HCT116 (cell line): ENCODE results near the gene SECTM1.

Experiments
- CBX3 ChIP-seq: IDR thresholded peaks from 2 replicates; pipeline ENCODE4 v1.6.1; 2012; ENCODE audit warnings: low read depth
- CEBPB ChIP-seq: IDR thresholded peaks from 2 replicates; pipeline ENCODE4 v1.6.1; 2012; ENCODE audit warnings: low read depth
- EZH2 ChIP-seq: fragments of 200-600 bp; sonication (generic); IDR thresholded peaks from 2 replicates; pipeline ENCODE4 v1.6.1; 2017; ENCODE audit warnings: antibody characterized with exemption, mixed run types
- JUND ChIP-seq: IDR thresholded peaks from 2 replicates; pipeline ENCODE4 v1.6.1; 2012
- POLR2A ChIP-seq: IDR thresholded peaks from 2 replicates; pipeline ENCODE4 v1.7.0; 2011; ENCODE audit warnings: borderline replicate concordance; ENCODE audit not compliant: insufficient read depth, insufficient read length; ENCODE audit errors: extremely low read depth
- POLR2AphosphoS5 ChIP-seq: IDR thresholded peaks from 2 replicates; pipeline ENCODE4 v1.6.1; 2011; ENCODE audit warnings: mild to moderate bottlenecking, low read depth, low read length, moderate library complexity
- RAD21 ChIP-seq: IDR thresholded peaks from 2 replicates; pipeline ENCODE4 v1.6.1; 2012; ENCODE audit warnings: low read depth, mild to moderate bottlenecking
- SIN3A ChIP-seq: IDR thresholded peaks from 2 replicates; pipeline ENCODE4 v1.6.1; 2012; ENCODE audit warnings: low read depth
- YY1 ChIP-seq: IDR thresholded peaks from 2 replicates; pipeline ENCODE4 v1.6.1; 2011; ENCODE audit warnings: low read length, low read depth, moderate library complexity, mild to moderate bottlenecking; ENCODE audit not compliant: insufficient replicate concordance; ENCODE audit errors: extremely low read depth
- ZNF274 ChIP-seq: fragments of 200-500 bp; sonication (Bioruptor generic); IDR thresholded peaks from 2 replicates; pipeline ENCODE4 v1.6.1; 2014; ENCODE audit warnings: mild to moderate bottlenecking, low read depth, low read length, inconsistent platforms
- TF ChIP-seq, protein P1 (sequence below), 3 experiments: fragments of 200-600 bp in 1 of 3; sonication (generic) in 1 of 3; IDR thresholded peaks in 2 of 3; conservative IDR thresholded peaks in 1 of 3; 2 replicates each; pipeline ENCODE4 v1.5.1; 2012 to 2017; ENCODE audit warnings: low read depth in 2 of 3, low read length in 2 of 3, antibody characterized with exemption in 1 of 3, borderline replicate concordance in 1 of 3, control low read depth in 1 of 3, mild to moderate bottlenecking in 1 of 3, mixed read lengths in 1 of 3, mixed run types in 1 of 3, moderate library complexity in 1 of 3; ENCODE audit not compliant: insufficient read depth in 1 of 3
- TF ChIP-seq, protein P2 (sequence below): IDR thresholded peaks from 2 replicates; pipeline ENCODE4 v1.6.1; 2012
- TF ChIP-seq, protein P3 (sequence below): IDR thresholded peaks from 2 replicates; pipeline ENCODE4 v1.6.1; 2012; ENCODE audit warnings: low read depth

DNA sequence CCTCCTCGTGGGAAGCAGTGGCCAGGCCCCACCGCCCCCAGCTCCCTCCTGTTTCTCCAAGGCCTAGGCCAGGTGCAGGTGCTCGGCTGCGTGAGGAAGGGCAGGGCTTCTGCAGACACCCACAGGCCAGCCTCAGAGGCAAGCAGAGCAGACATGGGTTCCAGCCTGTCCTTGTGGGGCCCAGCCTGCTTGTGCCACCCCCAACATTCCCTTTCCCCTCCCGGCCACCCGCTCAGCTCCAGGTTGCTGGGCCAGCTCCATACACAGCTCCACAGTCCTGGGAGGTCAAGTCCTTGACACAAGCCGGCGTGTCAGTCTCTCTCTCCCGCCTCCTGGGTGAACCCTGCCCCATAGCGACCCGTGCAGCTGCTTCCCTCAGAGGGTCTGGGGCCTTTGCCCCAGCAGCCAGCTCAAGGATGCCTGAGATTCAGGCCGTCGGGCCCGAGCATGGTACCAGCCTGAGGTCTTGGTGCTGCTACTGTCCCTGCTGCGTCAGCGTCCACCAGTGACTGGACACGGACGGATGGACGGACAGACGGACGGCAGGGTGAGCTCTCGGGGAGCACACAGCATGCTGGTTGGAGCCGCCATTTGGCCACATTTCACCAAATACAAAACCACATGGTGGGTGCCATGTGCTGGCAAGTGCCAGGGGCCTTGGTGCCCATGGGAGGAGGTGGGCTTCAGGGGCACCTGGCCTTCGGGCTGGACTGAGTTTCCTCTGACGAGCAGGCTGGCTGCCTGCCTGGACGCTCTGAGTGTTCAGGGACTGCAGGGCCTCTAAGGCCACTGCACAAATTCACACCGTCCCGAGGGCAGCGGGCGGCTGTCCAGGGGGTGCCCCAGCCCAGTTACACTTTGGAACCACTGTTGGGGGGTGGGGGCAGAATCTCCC is 8.0 kb downstream of the SECTM1 start:
- TF ChIP-seq, protein P1, sequence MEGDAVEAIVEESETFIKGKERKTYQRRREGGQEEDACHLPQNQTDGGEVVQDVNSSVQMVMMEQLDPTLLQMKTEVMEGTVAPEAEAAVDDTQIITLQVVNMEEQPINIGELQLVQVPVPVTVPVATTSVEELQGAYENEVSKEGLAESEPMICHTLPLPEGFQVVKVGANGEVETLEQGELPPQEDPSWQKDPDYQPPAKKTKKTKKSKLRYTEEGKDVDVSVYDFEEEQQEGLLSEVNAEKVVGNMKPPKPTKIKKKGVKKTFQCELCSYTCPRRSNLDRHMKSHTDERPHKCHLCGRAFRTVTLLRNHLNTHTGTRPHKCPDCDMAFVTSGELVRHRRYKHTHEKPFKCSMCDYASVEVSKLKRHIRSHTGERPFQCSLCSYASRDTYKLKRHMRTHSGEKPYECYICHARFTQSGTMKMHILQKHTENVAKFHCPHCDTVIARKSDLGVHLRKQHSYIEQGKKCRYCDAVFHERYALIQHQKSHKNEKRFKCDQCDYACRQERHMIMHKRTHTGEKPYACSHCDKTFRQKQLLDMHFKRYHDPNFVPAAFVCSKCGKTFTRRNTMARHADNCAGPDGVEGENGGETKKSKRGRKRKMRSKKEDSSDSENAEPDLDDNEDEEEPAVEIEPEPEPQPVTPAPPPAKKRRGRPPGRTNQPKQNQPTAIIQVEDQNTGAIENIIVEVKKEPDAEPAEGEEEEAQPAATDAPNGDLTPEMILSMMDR (IDR thresholded peaks at IDR 0.05 in 2 of 3, conservative IDR thresholded peaks at IDR 0.05 in 1 of 3; ENCODE audit: borderline replicate concordance in 1 of 3, insufficient read depth in 1 of 3, low read depth in 2 of 3, low read length in 2 of 3), result no peak
- TF ChIP-seq ZNF274, result no peak
- no peak for TF ChIP-seq POLR2AphosphoS5
- TF ChIP-seq EZH2, result no peak
- TF ChIP-seq CEBPB, result no peak
- no peak for TF ChIP-seq YY1
- TF ChIP-seq, protein P2, sequence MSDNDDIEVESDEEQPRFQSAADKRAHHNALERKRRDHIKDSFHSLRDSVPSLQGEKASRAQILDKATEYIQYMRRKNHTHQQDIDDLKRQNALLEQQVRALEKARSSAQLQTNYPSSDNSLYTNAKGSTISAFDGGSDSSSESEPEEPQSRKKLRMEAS, result no peak
- no peak for TF ChIP-seq POLR2A
- TF ChIP-seq, protein P3, sequence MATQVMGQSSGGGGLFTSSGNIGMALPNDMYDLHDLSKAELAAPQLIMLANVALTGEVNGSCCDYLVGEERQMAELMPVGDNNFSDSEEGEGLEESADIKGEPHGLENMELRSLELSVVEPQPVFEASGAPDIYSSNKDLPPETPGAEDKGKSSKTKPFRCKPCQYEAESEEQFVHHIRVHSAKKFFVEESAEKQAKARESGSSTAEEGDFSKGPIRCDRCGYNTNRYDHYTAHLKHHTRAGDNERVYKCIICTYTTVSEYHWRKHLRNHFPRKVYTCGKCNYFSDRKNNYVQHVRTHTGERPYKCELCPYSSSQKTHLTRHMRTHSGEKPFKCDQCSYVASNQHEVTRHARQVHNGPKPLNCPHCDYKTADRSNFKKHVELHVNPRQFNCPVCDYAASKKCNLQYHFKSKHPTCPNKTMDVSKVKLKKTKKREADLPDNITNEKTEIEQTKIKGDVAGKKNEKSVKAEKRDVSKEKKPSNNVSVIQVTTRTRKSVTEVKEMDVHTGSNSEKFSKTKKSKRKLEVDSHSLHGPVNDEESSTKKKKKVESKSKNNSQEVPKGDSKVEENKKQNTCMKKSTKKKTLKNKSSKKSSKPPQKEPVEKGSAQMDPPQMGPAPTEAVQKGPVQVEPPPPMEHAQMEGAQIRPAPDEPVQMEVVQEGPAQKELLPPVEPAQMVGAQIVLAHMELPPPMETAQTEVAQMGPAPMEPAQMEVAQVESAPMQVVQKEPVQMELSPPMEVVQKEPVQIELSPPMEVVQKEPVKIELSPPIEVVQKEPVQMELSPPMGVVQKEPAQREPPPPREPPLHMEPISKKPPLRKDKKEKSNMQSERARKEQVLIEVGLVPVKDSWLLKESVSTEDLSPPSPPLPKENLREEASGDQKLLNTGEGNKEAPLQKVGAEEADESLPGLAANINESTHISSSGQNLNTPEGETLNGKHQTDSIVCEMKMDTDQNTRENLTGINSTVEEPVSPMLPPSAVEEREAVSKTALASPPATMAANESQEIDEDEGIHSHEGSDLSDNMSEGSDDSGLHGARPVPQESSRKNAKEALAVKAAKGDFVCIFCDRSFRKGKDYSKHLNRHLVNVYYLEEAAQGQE, result no peak
- no peak for TF ChIP-seq JUND
- no peak for TF ChIP-seq RAD21
- TF ChIP-seq CBX3, result no peak
- no peak for TF ChIP-seq SIN3A
